Measurements from ENCODE around the gene SLC4A7.
"Not testable (repeated sequence)": the region's sequence is repeated elsewhere in the genome, so short reads cannot be mapped to it uniquely, and the experiment has no call there.

SLC4A7 gene

DNA sequence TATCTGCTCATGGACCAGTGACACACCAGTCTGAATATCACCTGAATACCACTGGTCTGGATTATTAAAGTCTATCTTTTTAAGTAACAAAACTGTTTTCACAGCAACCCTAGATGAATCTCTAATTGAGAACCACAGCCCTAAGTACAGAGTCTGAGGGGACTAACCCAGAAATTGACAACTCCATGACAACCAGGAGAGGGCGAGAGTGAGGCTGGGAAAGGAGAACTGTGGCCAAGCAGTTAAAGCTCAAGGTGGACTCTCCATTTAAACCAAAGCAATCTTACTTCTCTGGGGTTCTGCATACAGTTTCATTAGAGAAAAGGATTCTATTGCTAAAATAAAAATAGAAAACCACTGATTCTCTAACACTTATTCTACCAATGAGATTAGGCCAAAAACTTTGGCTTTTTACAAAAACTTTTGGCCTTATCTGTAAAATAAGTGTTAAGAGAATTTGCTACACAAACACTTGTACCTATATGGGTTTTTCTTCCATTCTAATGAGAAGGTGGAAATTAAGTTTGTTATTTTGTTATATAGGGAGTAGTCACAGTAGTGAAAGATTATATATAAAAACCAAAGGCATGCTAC is 126.4 kb downstream of the SLC4A7 start:
- DNase-seq, result no peak

- DNase-seq, result no peak
Measured at GRCh38 chr3:27356976-27357375, 127.2 kb downstream of the SLC4A7 start.

DNA sequence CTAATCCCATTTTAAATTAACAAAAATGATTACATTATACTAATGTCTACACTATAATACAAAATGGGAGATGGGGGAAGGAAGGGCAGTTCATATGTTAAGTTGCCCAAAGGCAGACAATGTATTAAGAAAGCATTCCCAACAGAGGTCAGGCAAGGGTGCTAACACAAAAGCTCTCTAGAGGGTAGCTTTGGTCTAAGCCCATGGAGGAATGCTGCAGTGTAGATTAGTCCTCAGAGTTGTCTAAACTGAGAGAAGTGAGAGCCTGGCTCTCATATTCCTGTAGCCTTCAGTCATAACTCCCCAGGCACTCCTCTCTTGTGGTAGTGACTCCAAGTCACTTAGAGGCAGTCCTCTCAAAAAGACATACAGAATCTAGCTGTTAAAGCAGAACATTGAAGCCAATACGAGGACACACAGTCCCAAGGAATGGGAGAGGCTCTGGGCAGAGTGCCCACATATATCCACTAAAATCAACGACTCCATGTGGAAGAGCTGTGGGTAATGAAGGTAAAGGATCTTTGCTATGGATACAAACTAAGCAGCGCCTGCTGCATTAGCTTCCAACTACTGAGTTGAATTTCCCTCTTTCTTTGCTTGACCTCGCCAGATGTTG is 129.5 kb downstream of the SLC4A7 start:
- no peak for DNase-seq

DNA sequence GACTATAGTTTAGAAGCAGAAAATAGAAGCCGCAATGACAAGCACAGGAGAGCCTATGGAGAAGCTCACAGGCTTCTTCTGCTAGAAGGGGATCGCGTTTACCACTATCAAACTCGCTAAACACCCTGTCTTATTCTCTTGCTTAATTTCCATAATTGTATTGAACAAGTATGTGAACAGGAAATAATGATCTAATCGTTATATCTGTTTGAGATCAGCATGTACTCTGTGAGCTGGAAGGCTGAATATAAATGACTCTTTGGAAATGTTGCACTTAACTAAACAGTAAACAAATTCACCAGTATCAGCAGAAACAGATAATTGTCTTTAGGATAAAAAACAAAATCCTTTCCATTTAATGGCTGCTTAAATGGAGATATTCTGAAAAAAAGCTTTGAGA is 130.0 kb downstream of the SLC4A7 start:
- DNase-seq, result no peak

GRCh38 chr3:27353221-27353620 is 131.0 kb downstream of the SLC4A7 start:
- DNase-seq, result no peak

- no peak for DNase-seq
Measured at GRCh38 chr3:27352047-27352446, 132.1 kb downstream of the SLC4A7 start.

DNA sequence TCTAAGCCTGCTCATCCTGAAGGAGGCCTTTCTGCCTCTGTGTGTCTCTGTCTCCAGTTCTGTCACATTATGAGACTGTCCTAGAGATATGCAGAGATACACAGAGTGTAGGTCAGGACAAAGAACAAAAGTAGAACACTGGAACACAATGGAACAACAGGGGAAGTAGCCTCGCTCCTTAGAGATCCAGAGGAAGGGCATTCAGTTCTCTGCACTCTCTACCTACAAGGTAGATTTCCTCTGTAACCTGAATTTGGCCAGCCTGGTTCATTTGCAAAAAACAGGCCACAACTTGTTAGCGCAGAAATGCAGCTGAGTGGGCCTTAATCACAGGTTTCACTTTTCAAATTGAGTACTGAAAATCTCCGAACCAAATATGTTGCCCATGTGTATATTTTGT is 134.4 kb downstream of the SLC4A7 start:
- DNase-seq, result no peak

- DNase-seq, result no peak
Measured at GRCh38 chr3:27345959-27346865, 138.0 kb downstream of the SLC4A7 start.

DNA sequence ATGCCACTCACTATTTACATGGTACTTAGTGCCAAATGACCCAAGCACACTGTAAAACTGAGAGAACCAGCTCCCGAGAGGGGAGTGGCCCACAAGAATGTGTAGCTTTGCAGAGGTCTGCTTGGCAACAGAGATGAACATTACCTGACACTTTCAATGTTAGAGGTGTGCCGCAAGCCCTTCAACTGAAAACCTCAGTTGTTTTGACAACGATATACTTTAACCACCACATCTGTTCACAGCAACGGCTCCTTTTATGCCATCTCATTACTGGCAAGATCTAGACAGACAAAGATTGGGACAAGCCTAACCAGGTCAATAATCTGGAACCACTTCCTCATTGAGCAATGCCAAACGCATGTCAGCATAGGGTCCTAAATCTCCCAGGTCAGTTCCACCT is 138.7 kb downstream of the SLC4A7 start:
- no peak for DNase-seq

DNA sequence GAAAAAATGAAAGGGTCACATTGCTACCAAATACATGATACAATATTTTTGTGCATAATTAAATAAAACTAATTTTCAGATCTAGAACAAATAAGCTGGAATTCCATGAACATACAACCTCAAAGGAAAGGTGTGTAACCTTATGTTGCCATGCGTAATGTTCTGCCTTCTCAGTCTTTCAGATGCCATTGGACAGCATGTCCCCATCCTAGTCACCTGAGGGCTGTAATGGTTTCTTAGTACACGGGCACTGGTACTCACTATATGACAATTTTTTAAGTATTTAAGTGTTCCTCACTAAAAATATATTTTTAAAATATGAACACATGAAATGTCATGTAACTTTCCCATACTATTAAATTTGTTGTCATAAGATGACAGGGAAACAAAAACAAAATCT is 139.1 kb downstream of the SLC4A7 start:
- DNase-seq, result no peak

- DNase-seq, result no peak
Measured at GRCh38 chr3:27344192-27344591, 140.0 kb downstream of the SLC4A7 start.

DNA sequence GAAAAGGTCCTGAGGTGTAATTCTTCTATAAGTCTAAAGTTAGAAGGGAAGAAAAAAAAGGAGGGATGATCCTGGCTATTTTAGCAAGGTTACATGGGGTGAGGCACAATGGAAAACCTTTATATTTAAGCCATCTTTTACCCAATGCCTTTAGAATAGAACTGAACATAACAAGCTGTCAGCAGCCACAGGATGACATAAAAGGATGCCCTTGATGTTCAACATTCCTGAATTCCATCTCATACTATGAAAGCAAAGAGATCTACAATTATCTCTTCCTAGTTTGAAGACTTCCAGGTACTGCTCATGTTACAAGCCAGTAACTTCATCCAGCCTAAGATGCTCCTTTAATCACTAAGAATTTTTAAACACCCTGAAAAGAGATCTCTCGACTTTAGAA is 141.9 kb downstream of the SLC4A7 start:
- no peak for DNase-seq

GRCh38 chr3:27340534-27340933 is 143.7 kb downstream of the SLC4A7 start:
- no peak for DNase-seq

GRCh38 chr3:27335571-27335970 is 148.6 kb downstream of the SLC4A7 start:
- no peak for DNase-seq

DNA sequence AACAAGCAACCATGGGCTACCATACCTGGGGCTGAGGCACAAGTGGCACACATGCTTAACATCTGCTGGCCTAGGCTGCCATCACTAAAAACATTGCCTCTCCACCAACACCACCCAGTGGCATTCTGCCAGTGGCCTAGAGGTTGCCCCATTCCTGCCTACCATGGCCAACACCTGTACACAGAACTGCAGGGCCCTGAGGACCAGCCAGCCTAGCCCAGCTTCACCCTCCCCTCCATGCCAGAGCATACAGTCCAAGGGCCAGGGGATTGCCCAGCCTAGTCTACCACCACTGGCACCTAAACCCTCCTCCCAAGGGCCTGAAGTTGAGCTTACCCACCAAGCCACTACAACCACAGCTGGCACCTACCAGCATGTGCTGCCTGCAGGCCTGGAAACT is 150.3 kb downstream of the SLC4A7 start:
- no peak for DNase-seq

DNA sequence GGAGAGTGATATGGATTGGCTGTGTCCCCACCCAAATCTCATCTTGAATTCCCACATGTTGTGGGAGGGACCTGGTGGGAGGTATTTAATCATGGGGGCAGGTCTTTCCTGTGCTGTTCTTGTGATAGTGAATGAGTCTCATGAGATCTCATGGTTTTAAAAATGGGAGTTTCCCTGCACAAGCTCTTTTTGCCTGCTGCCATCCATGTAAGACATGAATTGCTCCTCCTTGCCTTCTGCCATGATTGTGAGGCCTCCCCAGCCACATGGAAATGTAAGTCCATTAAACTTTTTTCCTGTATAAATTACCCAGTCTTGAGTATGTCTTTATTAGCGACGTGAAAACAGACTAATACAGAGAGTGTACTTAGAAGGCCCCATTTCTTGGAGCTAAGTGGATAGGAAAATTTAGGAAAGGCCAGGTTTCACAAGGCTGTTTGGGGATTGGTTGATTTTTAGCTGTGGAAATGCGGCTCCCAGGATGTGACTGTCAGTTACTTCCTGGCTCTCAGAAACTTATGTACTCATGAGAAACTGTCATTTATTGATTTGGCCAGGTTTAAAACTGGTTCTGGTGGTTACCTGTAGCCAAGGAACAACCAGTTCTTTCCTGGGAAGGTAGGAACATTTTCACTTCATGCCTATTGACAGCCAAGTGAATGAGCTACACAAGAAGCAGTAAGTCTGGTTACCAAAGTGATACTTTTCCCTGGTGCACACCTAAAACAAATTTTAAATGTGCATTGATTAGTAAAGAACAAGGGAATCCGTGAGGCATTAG is 155.0 kb downstream of the SLC4A7 start:
- DNase-seq, result not testable (repeated sequence)

DNA sequence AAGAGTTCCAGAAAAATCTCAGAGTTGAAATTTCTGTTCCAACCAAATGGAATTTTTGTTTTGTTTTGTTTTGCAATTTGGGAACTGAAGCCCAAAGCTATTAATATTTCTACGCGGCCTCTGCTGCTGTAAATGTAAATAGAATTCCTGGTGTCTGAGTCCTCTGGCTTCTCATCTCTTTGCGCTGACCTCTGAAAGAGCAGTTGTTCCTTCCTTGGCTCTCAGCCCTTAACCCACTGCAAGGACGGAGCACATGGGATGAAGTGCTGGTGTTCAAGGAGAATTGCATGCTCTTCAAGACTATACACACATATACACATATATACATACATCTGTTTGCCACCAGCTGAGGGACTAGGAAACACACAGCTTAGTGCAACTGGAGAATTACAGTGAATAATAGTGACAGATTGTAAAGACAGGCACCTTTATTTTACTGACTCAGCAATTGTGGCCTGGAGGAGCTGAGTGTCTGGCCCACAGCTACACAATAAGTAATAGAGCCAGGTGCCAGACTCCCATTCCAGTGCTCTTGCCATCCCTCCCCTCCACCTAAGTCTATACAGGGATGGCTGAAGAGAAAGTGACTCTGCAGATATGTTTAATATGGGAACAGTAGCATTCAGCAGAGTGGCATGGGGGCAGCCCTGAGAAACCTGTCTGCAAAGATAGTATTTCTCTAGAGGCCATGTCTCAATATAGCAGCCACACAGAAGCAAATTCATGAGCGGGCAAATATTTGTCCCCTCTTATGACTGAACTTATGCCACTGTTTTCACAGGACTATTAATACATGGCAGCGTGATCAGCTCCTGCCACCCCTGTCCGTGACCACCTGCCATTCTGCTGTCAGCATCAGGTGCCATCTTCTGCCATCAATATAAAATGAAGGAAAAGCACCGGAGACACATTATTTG is 157.3 kb downstream of the SLC4A7 start:
- no peak for DNase-seq

- no peak for DNase-seq
Measured at GRCh38 chr3:27326202-27326601, 158.0 kb downstream of the SLC4A7 start.

DNA sequence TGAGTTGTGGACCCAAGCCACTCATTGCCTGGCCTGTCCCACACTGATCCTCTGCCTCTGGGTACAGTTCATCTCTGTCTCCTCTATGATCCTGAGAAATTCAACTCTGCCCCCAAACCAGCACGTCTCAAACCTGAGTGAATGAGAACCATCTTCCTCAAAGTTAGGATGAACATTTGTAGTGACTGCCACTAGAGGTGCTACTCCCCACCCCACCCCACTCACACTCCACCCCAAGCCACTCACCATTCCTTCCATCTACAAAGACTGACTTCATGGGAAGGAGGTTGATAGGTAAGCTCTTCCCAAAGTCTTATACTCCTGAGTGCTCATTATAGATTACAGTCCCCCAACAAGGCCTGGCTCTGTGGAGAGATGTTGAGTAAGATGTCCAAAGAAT is 158.8 kb downstream of the SLC4A7 start:
- no peak for DNase-seq

- DNase-seq, result no peak
Measured at GRCh38 chr3:27324686-27325085, 159.5 kb downstream of the SLC4A7 start.

DNA sequence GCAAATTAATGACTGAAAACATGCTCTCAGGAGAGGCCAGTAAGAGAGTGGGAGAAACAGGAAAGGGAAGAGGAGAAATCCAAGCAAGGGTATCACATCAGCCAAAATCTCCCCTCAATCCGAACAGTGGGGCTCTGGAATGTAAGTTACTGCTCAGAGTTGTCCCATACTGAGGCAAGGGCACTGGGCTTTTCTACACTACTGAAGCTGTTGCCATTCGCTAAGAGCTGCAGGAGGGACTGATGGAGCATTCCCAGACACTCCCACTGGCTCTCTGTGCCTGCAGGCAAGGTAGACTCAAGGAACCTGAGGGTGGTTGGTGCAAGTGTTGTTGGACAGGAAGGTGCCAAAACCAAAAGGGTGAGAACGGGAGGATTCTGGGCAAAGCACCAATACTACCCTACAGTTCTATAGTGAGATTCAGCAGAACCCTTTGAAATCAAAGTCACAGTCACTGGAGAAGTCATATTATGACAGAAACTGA is 161.1 kb downstream of the SLC4A7 start:
- no peak for DNase-seq

Data from 8988T (cell line).